HepG2 (cell line): ENCODE measurements around the gene NTM. TPM values are rescaled to one million over a fixed set of nuclear protein-coding genes. Genes with fewer than 3 reads are reported as not detected.

Experiments used
- ATAC-seq: fragments of 200-7000 bp; cut with Tn5 transposase; 3 replicates; pipeline ENCODE4 v1.9.1; 2020; ENCODE audit warnings: mild to moderate bottlenecking, moderate library complexity
- BruUV-seq: library from RNA; stranded (reverse); fragments of 400-500 nt; replicated peaks from 2 replicates; lab custom pipeline; 2021; lab: Mats Ljungman, UMichigan
- CTCF ChIA-PET: fragments of 300-600 bp; formaldehyde crosslinking; extraction: SDS; loops from one replicate; lab custom pipeline; 2021; ENCODE audit warnings: low total read pairs, inconsistent platforms, low intra/inter-chr PET ratio; lab: Yijun Ruan, JAX
- POLR2A ChIA-PET: fragments of 350-600 bp; sonication (Branson Sonifier 250); formaldehyde crosslinking; loops from one replicate; lab custom pipeline; 2020; ENCODE audit warnings: antibody characterized with exemption, inconsistent platforms; lab: Yijun Ruan, JAX
- DNase-seq: peaks from one replicate; pipeline ENCODE4 v3.0.0-alpha.2; 2015; ENCODE audit warnings: low spot score
- FAIRE-seq: peaks from 3 replicates; lab custom pipeline; 2011; peaks lifted over from hg19 to GRCh38; lab: Jason Lieb, UNC
- H2AFZ ChIP-seq: one replicate; pipeline ENCODE4 v1.6.1; 2011; ENCODE audit warnings: low read length, inconsistent platforms
- H3K27ac ChIP-seq: fragments of 300-600 bp; 3 replicates; pipeline ENCODE4 v1.8.0; 2011; ENCODE audit warnings: mixed run types, mild to moderate bottlenecking, mixed read lengths, low read length, inconsistent platforms; ENCODE audit not compliant: insufficient read depth; ENCODE audit errors: extremely low read length
- H3K27me3 ChIP-seq, 2 experiments: fragments of 200-600 bp in 1 of 2; 2 replicates in 1 of 2; 3 replicates in 1 of 2; pipeline versions ENCODE4 v1.6.0 to v1.8.0; 2011; ENCODE audit warnings: low read length in 2 of 2, mild to moderate bottlenecking in 2 of 2, moderate library complexity in 2 of 2, inconsistent platforms in 1 of 2; ENCODE audit not compliant: insufficient read depth in 2 of 2, control insufficient read depth in 1 of 2
- H3K36me3 ChIP-seq, 2 experiments: fragments of 200-600 bp in 1 of 2; replicated peaks in 1 of 2; 2 replicates in 1 of 2; 3 replicates in 1 of 2; pipeline versions ENCODE4 v1.5.1 to v1.8.0; 2011; ENCODE audit warnings: low read length in 2 of 2, inconsistent platforms in 1 of 2; ENCODE audit not compliant: insufficient read depth in 2 of 2, control insufficient read depth in 1 of 2
- H3K4me1 ChIP-seq: 2 replicates; pipeline ENCODE4 v1.5.1; 2012; ENCODE audit warnings: low read length, inconsistent platforms; ENCODE audit not compliant: insufficient read depth
- H3K4me2 ChIP-seq: 2 replicates; pipeline ENCODE4 v1.6.0; 2011; ENCODE audit warnings: low read depth, low read length, inconsistent platforms
- H3K4me3 ChIP-seq, 3 experiments: fragments of 200-600 bp in 1 of 3; sonication (generic), shearing (Covaris generic) in 1 of 3; replicated peaks in 1 of 3; 2 replicates each; pipeline ENCODE4 v1.5.1; 2011 to 2016; ENCODE audit warnings: low read length in 3 of 3, inconsistent platforms in 2 of 3, low read depth in 2 of 3, mild to moderate bottlenecking in 2 of 3, control low read depth in 1 of 3, mixed read lengths in 1 of 3; ENCODE audit not compliant: insufficient read depth in 1 of 3
- H3K79me2 ChIP-seq: one replicate; pipeline ENCODE4 v1.6.1; 2011; ENCODE audit warnings: low read length, inconsistent platforms; ENCODE audit not compliant: insufficient read depth
- H3K9ac ChIP-seq: 2 replicates; pipeline ENCODE4 v1.6.0; 2011; ENCODE audit warnings: mild to moderate bottlenecking, low read depth, low read length, inconsistent platforms; ENCODE audit not compliant: insufficient read depth
- H3K9me3 ChIP-seq: 2 replicates; pipeline ENCODE4 v1.5.1; 2012; ENCODE audit warnings: mild to moderate bottlenecking, low read length
- H4K20me1 ChIP-seq: 2 replicates; pipeline ENCODE4 v1.6.0; 2011; ENCODE audit warnings: inconsistent platforms, mild to moderate bottlenecking, low read length, moderate library complexity; ENCODE audit not compliant: insufficient read depth
- CHCHD3 ChIP-seq: sonication (generic); formaldehyde crosslinking; IDR thresholded peaks from 2 replicates; pipeline ENCODE4 v1.8.0; 2022; ENCODE audit warnings: mild to moderate bottlenecking, missing genetic modification reagents, moderate library complexity
- ETV5 ChIP-seq: IDR thresholded peaks from 2 replicates; pipeline ENCODE4 v1.6.1; 2018; ENCODE audit warnings: missing biosample characterization, missing genetic modification reagents, inconsistent platforms, borderline replicate concordance
- HMG20A ChIP-seq: IDR thresholded peaks from 2 replicates; pipeline ENCODE4 v1.6.1; 2016; ENCODE audit warnings: borderline replicate concordance
- HNRNPL ChIP-seq: fragments of 200-400 bp; formaldehyde crosslinking; IDR thresholded peaks from 2 replicates; pipeline ENCODE4 v1.6.1; 2017; ENCODE audit warnings: mild to moderate bottlenecking, low read depth, low read length
- PITX1 ChIP-seq: sonication (generic); formaldehyde crosslinking; IDR thresholded peaks from 2 replicates; pipeline ENCODE4 v1.5.1; 2020; ENCODE audit warnings: mild to moderate bottlenecking, missing genetic modification reagents
- ZNF251 ChIP-seq: sonication (generic); formaldehyde crosslinking; IDR thresholded peaks from 2 replicates; pipeline ENCODE4 v1.9.0; 2021; ENCODE audit warnings: mild to moderate bottlenecking, missing genetic modification reagents
- WGBS: methylation state at CpG from one replicate; pipeline ENCODE4 v1.1.6; 2017; ENCODE audit warnings: low lambda C conversion rate; 5-methylcytosine and 5-hydroxymethylcytosine counted together
- in situ Hi-C: cut with HindIII; loops from 2 replicates; pipeline ENCODE4 v1.10.0; 2017; ENCODE audit warnings: low pct_unique_long_range_greater_than_20kb; ENCODE audit not compliant: extremely low pct_ligation_motif_present
- intact Hi-C: fragments of 100-400 bp; cut with micrococcal nuclease; formaldehyde crosslinking; loops from one replicate; pipeline ENCODE4 v1.10.0; 2022; ENCODE audit not compliant: unreplicated experiment
- polyA plus RNA-seq, 8 experiments: library from polyadenylated mRNA; depleted of rRNA in 3 of 8; stranded (reverse) in 7 of 8; unstranded in 1 of 8; fragments of >200 nt; fragmentation: Illumina TruSeq in 4 of 8; extraction: Trizol in 4 of 8; gene quantifications; 2 replicates each; pipeline versions ENCODE4 v1.2.1 to v1.2.3, GENCODE V29; 2011 to 2016; ENCODE audit warnings: low read depth in 4 of 8, missing spikeins in 1 of 8, mixed read lengths in 1 of 8; ENCODE audit not compliant: insufficient read depth in 1 of 8
- total RNA-seq, 5 experiments: library from RNA; depleted of rRNA; stranded (reverse); fragments of >200 nt; fragmentation: Illumina TruSeq; extraction: Trizol; gene quantifications; 2 replicates each; pipeline ENCODE4 v1.2.3, GENCODE V29; 2016; ENCODE audit warnings: low read depth in 1 of 5
- TF ChIP-seq, protein P1 (sequence below): sonication (generic); formaldehyde crosslinking; conservative IDR thresholded peaks from 2 replicates; pipeline ENCODE4 v1.8.1; 2023; ENCODE audit warnings: missing genetic modification reagents
- TF ChIP-seq, protein P2 (sequence below), 2 experiments: sonication (generic) in 1 of 2; formaldehyde crosslinking in 1 of 2; IDR thresholded peaks; 2 replicates each; pipeline versions ENCODE4 v1.6.1 to v1.9.0; 2014 to 2022; ENCODE audit warnings: antibody characterized with exemption in 1 of 2, borderline replicate concordance in 1 of 2, inconsistent platforms in 1 of 2, low read depth in 1 of 2, missing genetic modification reagents in 1 of 2
- TF ChIP-seq, protein P3 (sequence below): sonication (generic); formaldehyde crosslinking; IDR thresholded peaks from 2 replicates; pipeline ENCODE4 v1.9.0; 2022; ENCODE audit warnings: missing genetic modification reagents, mild to moderate bottlenecking, borderline replicate concordance
- TF ChIP-seq, protein P4 (sequence below): sonication (generic); formaldehyde crosslinking; IDR thresholded peaks from 2 replicates; pipeline ENCODE4 v1.4.0; 2020; ENCODE audit warnings: missing genetic modification reagents

Gene NTM
- total and polyA plus RNA-seq, 2 of the 13 experiments (the other 11 are each of a cell fraction or from before 2014, with no cell fraction given) = not detected

DNA sequence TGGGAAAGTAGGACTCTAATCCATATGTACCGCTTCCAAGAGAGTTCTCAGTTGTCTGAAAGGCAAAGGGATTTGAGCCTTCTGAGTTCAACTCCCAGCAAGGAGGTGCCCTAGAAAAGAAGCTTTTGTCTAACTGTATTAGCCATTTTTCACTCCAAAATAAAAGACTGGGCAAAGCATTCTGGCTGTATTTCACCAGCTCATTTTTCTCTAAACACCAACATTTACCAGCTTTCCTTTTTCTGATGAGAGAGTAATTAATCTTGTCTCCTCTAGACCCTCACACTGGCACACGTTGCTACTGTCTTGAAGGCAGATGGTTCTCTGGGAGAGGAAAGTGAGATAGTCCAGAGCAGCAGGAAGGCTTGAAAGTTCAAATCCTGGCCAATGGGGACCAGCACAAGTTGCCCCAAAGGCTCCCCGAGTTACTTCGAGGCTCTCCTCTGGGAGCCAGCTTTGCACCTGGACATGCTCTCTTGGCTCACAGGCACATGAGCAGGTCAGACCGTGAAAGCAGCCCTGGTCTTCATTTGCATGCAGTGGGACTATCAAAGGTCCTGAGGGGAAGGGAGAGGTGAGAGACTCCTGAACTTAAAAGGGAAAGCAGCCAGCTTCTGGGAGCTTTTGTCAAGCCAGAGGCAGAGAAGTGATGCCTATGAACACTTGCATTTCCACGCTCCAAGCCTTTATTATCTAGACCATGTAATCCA, 100.0 kb downstream of the NTM start (continued):
- TF ChIP-seq, protein P1, sequence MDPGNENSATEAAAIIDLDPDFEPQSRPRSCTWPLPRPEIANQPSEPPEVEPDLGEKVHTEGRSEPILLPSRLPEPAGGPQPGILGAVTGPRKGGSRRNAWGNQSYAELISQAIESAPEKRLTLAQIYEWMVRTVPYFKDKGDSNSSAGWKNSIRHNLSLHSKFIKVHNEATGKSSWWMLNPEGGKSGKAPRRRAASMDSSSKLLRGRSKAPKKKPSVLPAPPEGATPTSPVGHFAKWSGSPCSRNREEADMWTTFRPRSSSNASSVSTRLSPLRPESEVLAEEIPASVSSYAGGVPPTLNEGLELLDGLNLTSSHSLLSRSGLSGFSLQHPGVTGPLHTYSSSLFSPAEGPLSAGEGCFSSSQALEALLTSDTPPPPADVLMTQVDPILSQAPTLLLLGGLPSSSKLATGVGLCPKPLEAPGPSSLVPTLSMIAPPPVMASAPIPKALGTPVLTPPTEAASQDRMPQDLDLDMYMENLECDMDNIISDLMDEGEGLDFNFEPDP (CRISPR knock-in tag) = no peak
- TF ChIP-seq, protein P2, sequence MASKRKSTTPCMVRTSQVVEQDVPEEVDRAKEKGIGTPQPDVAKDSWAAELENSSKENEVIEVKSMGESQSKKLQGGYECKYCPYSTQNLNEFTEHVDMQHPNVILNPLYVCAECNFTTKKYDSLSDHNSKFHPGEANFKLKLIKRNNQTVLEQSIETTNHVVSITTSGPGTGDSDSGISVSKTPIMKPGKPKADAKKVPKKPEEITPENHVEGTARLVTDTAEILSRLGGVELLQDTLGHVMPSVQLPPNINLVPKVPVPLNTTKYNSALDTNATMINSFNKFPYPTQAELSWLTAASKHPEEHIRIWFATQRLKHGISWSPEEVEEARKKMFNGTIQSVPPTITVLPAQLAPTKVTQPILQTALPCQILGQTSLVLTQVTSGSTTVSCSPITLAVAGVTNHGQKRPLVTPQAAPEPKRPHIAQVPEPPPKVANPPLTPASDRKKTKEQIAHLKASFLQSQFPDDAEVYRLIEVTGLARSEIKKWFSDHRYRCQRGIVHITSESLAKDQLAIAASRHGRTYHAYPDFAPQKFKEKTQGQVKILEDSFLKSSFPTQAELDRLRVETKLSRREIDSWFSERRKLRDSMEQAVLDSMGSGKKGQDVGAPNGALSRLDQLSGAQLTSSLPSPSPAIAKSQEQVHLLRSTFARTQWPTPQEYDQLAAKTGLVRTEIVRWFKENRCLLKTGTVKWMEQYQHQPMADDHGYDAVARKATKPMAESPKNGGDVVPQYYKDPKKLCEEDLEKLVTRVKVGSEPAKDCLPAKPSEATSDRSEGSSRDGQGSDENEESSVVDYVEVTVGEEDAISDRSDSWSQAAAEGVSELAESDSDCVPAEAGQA (IDR thresholded peaks at IDR 0.05; ENCODE audit: low read depth) = no peak
- TF ChIP-seq, protein P2 (CRISPR knock-in tag; IDR thresholded peaks at IDR 0.05; ENCODE audit: borderline replicate concordance) = no peak
- TF ChIP-seq, all 625 proteins: peak for 0

DNA sequence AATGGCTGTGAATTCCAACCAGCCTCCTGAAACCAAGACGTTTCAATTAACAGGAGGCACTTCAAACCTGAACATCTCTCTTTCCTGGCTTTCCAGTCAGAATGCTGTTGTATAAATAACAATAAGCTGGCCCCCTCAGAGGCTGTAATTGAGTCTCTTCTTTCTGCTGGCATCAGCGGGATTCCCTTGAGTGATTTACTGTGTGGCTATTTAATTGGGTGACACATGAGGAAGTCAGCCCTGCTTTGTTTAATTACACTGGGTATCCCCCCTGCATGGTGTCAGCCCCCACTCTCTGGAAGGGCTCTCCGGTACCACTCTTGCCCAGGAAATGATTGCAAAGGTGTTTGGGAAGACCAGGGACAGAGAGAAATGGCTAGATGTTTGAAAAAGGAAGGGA, 101.6 kb downstream of the NTM start:
- intact Hi-C loops = no loop called here
- TF ChIP-seq, protein P3, sequence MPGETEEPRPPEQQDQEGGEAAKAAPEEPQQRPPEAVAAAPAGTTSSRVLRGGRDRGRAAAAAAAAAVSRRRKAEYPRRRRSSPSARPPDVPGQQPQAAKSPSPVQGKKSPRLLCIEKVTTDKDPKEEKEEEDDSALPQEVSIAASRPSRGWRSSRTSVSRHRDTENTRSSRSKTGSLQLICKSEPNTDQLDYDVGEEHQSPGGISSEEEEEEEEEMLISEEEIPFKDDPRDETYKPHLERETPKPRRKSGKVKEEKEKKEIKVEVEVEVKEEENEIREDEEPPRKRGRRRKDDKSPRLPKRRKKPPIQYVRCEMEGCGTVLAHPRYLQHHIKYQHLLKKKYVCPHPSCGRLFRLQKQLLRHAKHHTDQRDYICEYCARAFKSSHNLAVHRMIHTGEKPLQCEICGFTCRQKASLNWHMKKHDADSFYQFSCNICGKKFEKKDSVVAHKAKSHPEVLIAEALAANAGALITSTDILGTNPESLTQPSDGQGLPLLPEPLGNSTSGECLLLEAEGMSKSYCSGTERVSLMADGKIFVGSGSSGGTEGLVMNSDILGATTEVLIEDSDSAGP (CRISPR knock-in tag) = no peak
- TF ChIP-seq ZNF251 (CRISPR knock-in tag) (no peak), PITX1 (CRISPR knock-in tag) (no peak), HMG20A (CRISPR knock-in tag) (no peak), ETV5 (no peak), HNRNPL (no peak), CHCHD3 (CRISPR knock-in tag) (no peak)
- TF ChIP-seq, protein P4, sequence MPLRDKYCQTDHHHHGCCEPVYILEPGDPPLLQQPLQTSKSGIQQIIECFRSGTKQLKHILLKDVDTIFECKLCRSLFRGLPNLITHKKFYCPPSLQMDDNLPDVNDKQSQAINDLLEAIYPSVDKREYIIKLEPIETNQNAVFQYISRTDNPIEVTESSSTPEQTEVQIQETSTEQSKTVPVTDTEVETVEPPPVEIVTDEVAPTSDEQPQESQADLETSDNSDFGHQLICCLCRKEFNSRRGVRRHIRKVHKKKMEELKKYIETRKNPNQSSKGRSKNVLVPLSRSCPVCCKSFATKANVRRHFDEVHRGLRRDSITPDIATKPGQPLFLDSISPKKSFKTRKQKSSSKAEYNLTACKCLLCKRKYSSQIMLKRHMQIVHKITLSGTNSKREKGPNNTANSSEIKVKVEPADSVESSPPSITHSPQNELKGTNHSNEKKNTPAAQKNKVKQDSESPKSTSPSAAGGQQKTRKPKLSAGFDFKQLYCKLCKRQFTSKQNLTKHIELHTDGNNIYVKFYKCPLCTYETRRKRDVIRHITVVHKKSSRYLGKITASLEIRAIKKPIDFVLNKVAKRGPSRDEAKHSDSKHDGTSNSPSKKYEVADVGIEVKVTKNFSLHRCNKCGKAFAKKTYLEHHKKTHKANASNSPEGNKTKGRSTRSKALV (CRISPR knock-in tag) = no peak

More for the DNA sequence above, 101.6 kb downstream of the NTM start:
- 1% methylated on average over 3 of the region's 3 CpGs for WGBS
- no TSS peak for BruUV-seq
- Histone ChIP-seq H3K79me2 (no peaks in the 10 kb centered on the region), H3K4me3 (no peak overlapping the region), H3K4me1 (no peaks in the 10 kb centered on the region), H3K4me2 (no peak overlapping the region), H3K27me3 (no peaks in the 10 kb centered on the region), H4K20me1 (no peaks in the 10 kb centered on the region), H2AFZ (no peak overlapping the region), H3K27ac (no peak overlapping the region), H3K36me3 (no peaks in the 10 kb centered on the region), H3K9ac (no peak overlapping the region), H3K9me3 (no peaks in the 10 kb centered on the region)
- CTCF ChIA-PET = no interaction called here
- ATAC-seq = no peak
- POLR2A ChIA-PET = no interaction called here
- DNase-seq = no peak
- in situ Hi-C loops = no loop called here
- no peak for FAIRE-seq
